Osteoblast (primary cell): ENCODE measurements around the gene CHI3L2. TPM values are rescaled to one million over a fixed set of nuclear protein-coding genes. Genes with fewer than 3 reads are reported as not detected.

Experiments used
- DNase-seq: peaks from one replicate; pipeline ENCODE4 v3.0.0; 2011; ENCODE audit warnings: low spot score, mixed read lengths; ENCODE audit not compliant: insufficient read length; ENCODE audit errors: missing footprints
- H2AFZ ChIP-seq: 2 replicates; pipeline ENCODE4 v1.6.0; 2011; ENCODE audit warnings: mild to moderate bottlenecking, low read length
- H3K27ac ChIP-seq: 2 replicates; pipeline ENCODE4 v1.5.1; 2011; ENCODE audit warnings: mild to moderate bottlenecking, low read depth, low read length, moderate library complexity
- H3K27me3 ChIP-seq: 2 replicates; pipeline ENCODE4 v1.6.0; 2012; ENCODE audit warnings: mild to moderate bottlenecking, control low read depth, inconsistent platforms, low read length, moderate library complexity; ENCODE audit not compliant: insufficient read depth
- H3K36me3 ChIP-seq: 2 replicates; pipeline ENCODE4 v1.5.1; 2011; ENCODE audit warnings: mild to moderate bottlenecking, low read length, control low read depth, moderate library complexity; ENCODE audit not compliant: insufficient read depth
- H3K4me1 ChIP-seq: 2 replicates; pipeline ENCODE4 v1.5.1; 2011; ENCODE audit warnings: mild to moderate bottlenecking, low read length, control low read depth, moderate library complexity; ENCODE audit not compliant: insufficient read depth
- H3K4me2 ChIP-seq: 2 replicates; pipeline ENCODE4 v1.6.0; 2011; ENCODE audit warnings: mild to moderate bottlenecking, low read length; ENCODE audit not compliant: insufficient read depth
- H3K4me3 ChIP-seq: fragments of 200-600 bp; sonication (generic); 3 replicates; pipeline ENCODE4 v1.5.1; 2012; ENCODE audit warnings: mild to moderate bottlenecking, low read length, inconsistent platforms; ENCODE audit not compliant: insufficient read depth
- H3K79me2 ChIP-seq: 2 replicates; pipeline ENCODE4 v1.6.0; 2012; ENCODE audit warnings: mild to moderate bottlenecking, low read length, control low read depth, inconsistent platforms; ENCODE audit not compliant: insufficient read depth
- H3K9me3 ChIP-seq: 2 replicates; pipeline ENCODE4 v1.5.1; 2011; ENCODE audit warnings: low read depth, low read length, control low read depth
- H4K20me1 ChIP-seq: 2 replicates; pipeline ENCODE4 v1.6.0; 2012; ENCODE audit warnings: mild to moderate bottlenecking, low read length, control low read depth; ENCODE audit not compliant: insufficient read depth
- CTCF ChIP-seq: IDR thresholded peaks from 2 replicates; pipeline ENCODE4 v1.5.1; 2011; ENCODE audit warnings: mild to moderate bottlenecking, low read depth, low read length, moderate library complexity; ENCODE audit errors: extremely low read depth
- total RNA-seq: library from RNA; depleted of rRNA; stranded (reverse); fragments of >200 nt; gene quantifications from 2 replicates; pipeline ENCODE4 v1.2.3, GENCODE V29; 2012

Gene CHI3L2
- total RNA-seq, 1 donor: 2.9 TPM

DNA sequence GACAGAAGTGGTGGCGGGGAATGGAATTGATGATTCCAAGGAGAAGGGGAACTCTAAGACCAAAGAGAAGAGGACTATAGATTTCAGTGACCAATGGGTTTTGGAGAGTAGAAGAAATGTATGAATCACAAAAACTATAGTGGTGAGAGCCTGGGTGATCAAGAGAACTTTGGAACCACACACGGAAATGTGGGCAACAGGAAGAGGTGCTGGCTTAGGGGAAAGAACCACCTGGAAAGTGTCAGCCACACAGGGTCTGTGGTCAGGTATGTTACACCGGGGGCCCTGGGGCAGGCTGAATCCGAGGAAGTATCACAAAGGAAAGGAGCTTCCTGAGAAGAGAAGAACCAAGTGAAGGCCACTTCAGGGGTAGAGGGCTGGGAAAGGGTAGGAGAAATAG lies 51.6 kb downstream of the CHI3L2 start:
- H3K4me1 ChIP-seq: peaks cover 13% of the 10 kb centered on the region
- H3K36me3 ChIP-seq: no peaks in the 10 kb centered on the region
- TF ChIP-seq CTCF: no peak
- H3K4me3 ChIP-seq: no peak overlapping the region
- H4K20me1 ChIP-seq: no peaks in the 10 kb centered on the region
- H3K27ac ChIP-seq: no peak overlapping the region
- no peaks in the 10 kb centered on the region for H3K9me3 ChIP-seq
- DNase-seq: no peak
- no peaks in the 10 kb centered on the region for H3K27me3 ChIP-seq
- no peak overlapping the region for H3K4me2 ChIP-seq
- H3K79me2 ChIP-seq: no peaks in the 10 kb centered on the region
- no peak overlapping the region for H2AFZ ChIP-seq

DNA sequence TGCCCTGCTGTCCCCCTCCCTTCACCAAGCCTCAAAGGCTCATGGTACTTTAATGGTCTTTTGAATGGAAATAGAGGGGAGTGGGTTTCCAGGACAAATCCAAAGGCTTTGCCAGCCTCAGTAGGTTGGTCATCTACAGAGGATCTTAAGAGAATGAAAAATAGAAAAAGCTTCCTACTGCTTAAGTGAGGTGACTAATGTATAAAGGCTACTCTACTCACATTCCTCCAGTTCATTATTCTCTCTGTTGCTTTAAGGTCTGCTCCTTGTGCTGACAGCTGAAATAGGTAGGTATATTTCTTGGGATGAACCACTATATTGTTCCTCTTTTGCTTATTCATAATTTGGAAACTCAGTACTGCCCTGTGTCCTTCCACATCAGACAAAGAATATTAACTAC lies 52.8 kb downstream of the CHI3L2 start:
- H3K4me1 ChIP-seq: peaks cover 2% of the 10 kb centered on the region
- no peaks in the 10 kb centered on the region for H3K36me3 ChIP-seq
- H3K4me3 ChIP-seq: no peak overlapping the region
- H3K27me3 ChIP-seq: no peaks in the 10 kb centered on the region
- H3K9me3 ChIP-seq: no peaks in the 10 kb centered on the region
- H3K27ac ChIP-seq: no peak overlapping the region
- no peak overlapping the region for H3K4me2 ChIP-seq
- H4K20me1 ChIP-seq: no peaks in the 10 kb centered on the region
- DNase-seq: no peak
- no peak for TF ChIP-seq CTCF
- H3K79me2 ChIP-seq: no peaks in the 10 kb centered on the region
- H2AFZ ChIP-seq: no peak overlapping the region

GRCh38 chr1:111281411-111281810 lies 53.9 kb downstream of the CHI3L2 start:
- no peaks in the 10 kb centered on the region for H4K20me1 ChIP-seq

DNA sequence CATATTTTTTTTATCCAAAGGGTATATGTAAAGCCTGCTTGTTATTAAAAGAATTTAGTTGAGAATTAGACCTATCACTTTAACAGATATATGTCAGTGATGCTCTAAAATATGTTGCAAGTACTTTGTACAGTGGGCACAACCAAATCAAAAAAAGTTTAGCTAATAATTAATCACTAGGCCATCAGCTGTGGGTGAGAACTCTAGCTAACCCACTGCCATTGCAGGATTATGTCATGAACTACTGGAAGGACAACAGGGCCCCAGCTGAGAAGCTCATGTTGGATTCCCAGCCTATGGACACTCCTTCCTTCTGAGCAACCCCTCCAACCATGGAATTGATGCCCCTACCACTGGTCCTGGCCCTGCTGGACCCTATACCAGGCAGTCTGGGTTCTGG lies 56.3 kb downstream of the CHI3L2 start:
- H3K9me3 ChIP-seq: no peaks in the 10 kb centered on the region
- no peaks in the 10 kb centered on the region for H3K36me3 ChIP-seq
- H3K79me2 ChIP-seq: no peaks in the 10 kb centered on the region
- H2AFZ ChIP-seq: no peak overlapping the region
- no peak overlapping the region for H3K27ac ChIP-seq
- H3K4me2 ChIP-seq: no peak overlapping the region
- no peaks in the 10 kb centered on the region for H4K20me1 ChIP-seq
- peaks cover 10% of the 10 kb centered on the region for H3K27me3 ChIP-seq
- no peaks in the 10 kb centered on the region for H3K4me1 ChIP-seq
- no peak overlapping the region for H3K4me3 ChIP-seq
- no peak for TF ChIP-seq CTCF
- no peak for DNase-seq

More at GRCh38 chr1:111281411-111281810, 53.9 kb downstream of the CHI3L2 start:
- no peak overlapping the region for H2AFZ ChIP-seq
- H3K36me3 ChIP-seq: no peaks in the 10 kb centered on the region
- no peak overlapping the region for H3K4me3 ChIP-seq
- H3K27me3 ChIP-seq: peaks cover 2% of the 10 kb centered on the region
- no peak for TF ChIP-seq CTCF
- no peaks in the 10 kb centered on the region for H3K4me1 ChIP-seq
- no peaks in the 10 kb centered on the region for H3K9me3 ChIP-seq
- H3K79me2 ChIP-seq: no peaks in the 10 kb centered on the region
- no peak overlapping the region for H3K27ac ChIP-seq
- H3K4me2 ChIP-seq: no peak overlapping the region
- no peak for DNase-seq
